GM12874 (cell line): ENCODE measurements around the gene RNF166.

Source experiments
- TF ChIP-seq, protein P1 (sequence below): IDR thresholded peaks from 2 replicates; pipeline ENCODE4 v1.5.1; 2011; ENCODE audit warnings: low read depth, mild to moderate bottlenecking, control low read depth, low read length, moderate library complexity; ENCODE audit not compliant: insufficient read depth

Gene RNF166

DNA sequence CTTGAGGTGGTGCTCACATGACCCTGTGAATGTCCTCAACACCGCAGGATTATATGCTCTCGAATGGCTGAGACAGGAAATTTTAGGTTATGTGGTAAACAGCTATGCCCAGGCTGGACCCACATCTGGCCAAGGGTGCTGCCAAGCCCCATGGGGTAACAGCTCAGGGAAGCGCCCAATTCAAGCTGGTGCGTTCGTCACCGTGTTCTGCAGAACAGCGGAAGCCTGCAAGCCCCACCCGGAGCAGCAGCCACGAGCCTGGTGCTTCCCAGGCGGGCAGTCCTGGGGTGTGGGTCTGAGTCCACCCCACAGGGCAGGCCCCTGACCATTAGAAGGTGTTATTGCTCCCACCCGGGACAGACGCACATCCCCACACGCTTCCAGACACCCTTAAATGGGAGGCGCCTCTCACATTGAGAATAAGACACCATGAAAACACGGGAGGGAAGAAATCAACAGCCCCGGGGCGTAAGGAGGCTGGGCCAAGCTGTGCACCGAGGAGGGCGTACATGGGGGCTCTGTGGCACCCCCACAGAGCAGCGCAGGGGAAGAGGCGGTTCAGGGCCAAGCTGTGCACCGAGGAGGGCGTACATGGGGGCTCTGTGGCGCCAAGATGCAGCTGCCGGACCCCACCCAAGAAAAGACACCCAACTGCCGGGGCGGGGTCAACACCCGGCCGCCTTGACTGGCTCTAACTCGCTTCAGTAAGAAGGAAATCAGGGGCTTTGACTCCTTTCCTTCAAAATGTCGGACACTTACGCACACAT, 52.4 kb downstream of the RNF166 start:
- TF ChIP-seq, protein P1, sequence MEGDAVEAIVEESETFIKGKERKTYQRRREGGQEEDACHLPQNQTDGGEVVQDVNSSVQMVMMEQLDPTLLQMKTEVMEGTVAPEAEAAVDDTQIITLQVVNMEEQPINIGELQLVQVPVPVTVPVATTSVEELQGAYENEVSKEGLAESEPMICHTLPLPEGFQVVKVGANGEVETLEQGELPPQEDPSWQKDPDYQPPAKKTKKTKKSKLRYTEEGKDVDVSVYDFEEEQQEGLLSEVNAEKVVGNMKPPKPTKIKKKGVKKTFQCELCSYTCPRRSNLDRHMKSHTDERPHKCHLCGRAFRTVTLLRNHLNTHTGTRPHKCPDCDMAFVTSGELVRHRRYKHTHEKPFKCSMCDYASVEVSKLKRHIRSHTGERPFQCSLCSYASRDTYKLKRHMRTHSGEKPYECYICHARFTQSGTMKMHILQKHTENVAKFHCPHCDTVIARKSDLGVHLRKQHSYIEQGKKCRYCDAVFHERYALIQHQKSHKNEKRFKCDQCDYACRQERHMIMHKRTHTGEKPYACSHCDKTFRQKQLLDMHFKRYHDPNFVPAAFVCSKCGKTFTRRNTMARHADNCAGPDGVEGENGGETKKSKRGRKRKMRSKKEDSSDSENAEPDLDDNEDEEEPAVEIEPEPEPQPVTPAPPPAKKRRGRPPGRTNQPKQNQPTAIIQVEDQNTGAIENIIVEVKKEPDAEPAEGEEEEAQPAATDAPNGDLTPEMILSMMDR, result no peak

GRCh38 chr16:88653101-88653500, 53.1 kb downstream of the RNF166 start:
- TF ChIP-seq, protein P1, result no peak

- TF ChIP-seq, protein P1, result no peak
These were observed 53.5 kb downstream of the RNF166 start for GRCh38 chr16:88652762-88653063.

GRCh38 chr16:88651989-88652761, 54.0 kb downstream of the RNF166 start:
- TF ChIP-seq, protein P1, result no peak

- TF ChIP-seq, protein P1, result no peak
These were observed 54.8 kb downstream of the RNF166 start for GRCh38 chr16:88651276-88651988.

GRCh38 chr16:88650749-88651275, 55.4 kb downstream of the RNF166 start, which contains the start of gene CYBA:
Gene CYBA (minus strand): TSS chr16:88651053. CDS start chr16:88651013, 40 bp downstream.
- TF ChIP-seq, protein P1, result no peak
